OCI-LY3 (cell line): ENCODE measurements around the gene C2CD4B.

Experiments used
- H2AFZ ChIP-seq: fragments of 200-600, 300-600 bp; shearing (Covaris generic); 2 replicates; pipeline ENCODE4 v1.6.0; 2014; ENCODE audit warnings: antibody characterized with exemption, low read depth, low read length
- H3K27ac ChIP-seq: fragments of 200-600, 300-600 bp; sonication (generic); 2 replicates; pipeline ENCODE4 v1.5.1; 2014; ENCODE audit warnings: mild to moderate bottlenecking, low read length, moderate library complexity, mixed read lengths
- H3K27me3 ChIP-seq: fragments of 200-600, 300-600 bp; sonication (generic); 2 replicates; pipeline ENCODE4 v1.6.1; 2014; ENCODE audit warnings: low read depth, low read length, mixed read lengths
- H3K36me3 ChIP-seq: fragments of 200-600, 300-600 bp; sonication (generic); replicated peaks from 2 replicates; pipeline ENCODE3; 2014; ENCODE audit warnings: low read depth, low read length, mixed read lengths
- H3K4me1 ChIP-seq: fragments of 300-600, 200-600 bp; sonication (generic); 2 replicates; pipeline ENCODE4 v1.6.1; 2014; ENCODE audit warnings: low read length, mixed read lengths
- H3K4me2 ChIP-seq: fragments of 200-600, 300-600 bp; sonication (generic); 2 replicates; pipeline ENCODE4 v1.6.1; 2014; ENCODE audit warnings: low read length, mixed read lengths
- H3K4me3 ChIP-seq: fragments of 300-600, 200-600 bp; sonication (generic); 2 replicates; pipeline ENCODE4 v1.5.1; 2014; ENCODE audit warnings: antibody characterized with exemption, mild to moderate bottlenecking, low read length, moderate library complexity
- H3K79me2 ChIP-seq: fragments of 300-600, 200-600 bp; shearing (Covaris generic); 2 replicates; pipeline ENCODE4 v1.6.1; 2014; ENCODE audit warnings: mild to moderate bottlenecking, low read length, mixed read lengths
- H3K9ac ChIP-seq: fragments of 300-600, 200-600 bp; shearing (Covaris generic); 2 replicates; pipeline ENCODE4 v1.6.0; 2014; ENCODE audit warnings: mild to moderate bottlenecking, low read length, moderate library complexity
- H3K9me3 ChIP-seq: fragments of 200-600, 300-600 bp; shearing (Covaris generic); 2 replicates; pipeline ENCODE4 v1.6.1; 2014; ENCODE audit warnings: low read length, mixed read lengths; ENCODE audit not compliant: insufficient read depth
- H4K20me1 ChIP-seq: fragments of 200-600, 300-600 bp; sonication (generic); 2 replicates; pipeline ENCODE4 v1.6.1; 2016; ENCODE audit warnings: low read length, mixed read lengths; ENCODE audit not compliant: insufficient read depth
- EZH2phosphoT487 ChIP-seq: fragments of 200-600 bp; shearing (Covaris generic); IDR thresholded peaks from 2 replicates; pipeline ENCODE4 v1.6.1; 2018; ENCODE audit warnings: antibody characterized with exemption, mixed run types, low read depth
- TF ChIP-seq, protein P1 (sequence below): fragments of 200-600, 300-600 bp; sonication (generic); IDR thresholded peaks from 2 replicates; pipeline ENCODE4 v1.5.1; 2014; ENCODE audit warnings: antibody characterized with exemption, low read length, low read depth

The C2CD4B gene

DNA sequence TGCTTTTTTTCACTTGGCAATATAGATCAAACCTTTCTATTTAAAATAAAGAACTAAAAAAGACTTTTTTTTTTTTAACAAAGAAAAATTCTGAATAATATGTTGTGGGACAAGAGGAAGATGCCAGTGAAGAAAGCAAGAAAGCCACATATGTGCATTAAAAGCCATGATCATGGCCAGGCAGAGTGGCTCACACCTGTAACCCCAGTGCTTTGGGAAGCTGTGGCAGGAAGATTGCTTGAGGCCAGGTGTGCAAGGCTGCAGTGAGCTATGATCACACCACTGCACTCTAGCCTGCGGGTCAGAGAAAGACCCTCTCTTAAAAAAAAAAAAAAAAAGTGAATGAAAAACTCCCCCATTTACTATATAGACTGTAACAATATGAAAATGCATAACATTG lies 23.9 kb downstream of the C2CD4B start:
- no peak overlapping the region for H3K9ac ChIP-seq
- H3K9me3 ChIP-seq, result no peaks in the 10 kb centered on the region
- H3K36me3 ChIP-seq, result no peaks in the 10 kb centered on the region
- H3K4me2 ChIP-seq, result no peak overlapping the region
- peaks cover 3% of the 10 kb centered on the region for H3K4me1 ChIP-seq
- no peak overlapping the region for H3K27ac ChIP-seq
- no peaks in the 10 kb centered on the region for H3K27me3 ChIP-seq
- no peaks in the 10 kb centered on the region for H3K79me2 ChIP-seq
- no peak overlapping the region for H2AFZ ChIP-seq
- no peak overlapping the region for H3K4me3 ChIP-seq
- TF ChIP-seq EZH2phosphoT487, result no peak
- TF ChIP-seq, protein P1, sequence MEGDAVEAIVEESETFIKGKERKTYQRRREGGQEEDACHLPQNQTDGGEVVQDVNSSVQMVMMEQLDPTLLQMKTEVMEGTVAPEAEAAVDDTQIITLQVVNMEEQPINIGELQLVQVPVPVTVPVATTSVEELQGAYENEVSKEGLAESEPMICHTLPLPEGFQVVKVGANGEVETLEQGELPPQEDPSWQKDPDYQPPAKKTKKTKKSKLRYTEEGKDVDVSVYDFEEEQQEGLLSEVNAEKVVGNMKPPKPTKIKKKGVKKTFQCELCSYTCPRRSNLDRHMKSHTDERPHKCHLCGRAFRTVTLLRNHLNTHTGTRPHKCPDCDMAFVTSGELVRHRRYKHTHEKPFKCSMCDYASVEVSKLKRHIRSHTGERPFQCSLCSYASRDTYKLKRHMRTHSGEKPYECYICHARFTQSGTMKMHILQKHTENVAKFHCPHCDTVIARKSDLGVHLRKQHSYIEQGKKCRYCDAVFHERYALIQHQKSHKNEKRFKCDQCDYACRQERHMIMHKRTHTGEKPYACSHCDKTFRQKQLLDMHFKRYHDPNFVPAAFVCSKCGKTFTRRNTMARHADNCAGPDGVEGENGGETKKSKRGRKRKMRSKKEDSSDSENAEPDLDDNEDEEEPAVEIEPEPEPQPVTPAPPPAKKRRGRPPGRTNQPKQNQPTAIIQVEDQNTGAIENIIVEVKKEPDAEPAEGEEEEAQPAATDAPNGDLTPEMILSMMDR, result no peak
- no peaks in the 10 kb centered on the region for H4K20me1 ChIP-seq

DNA sequence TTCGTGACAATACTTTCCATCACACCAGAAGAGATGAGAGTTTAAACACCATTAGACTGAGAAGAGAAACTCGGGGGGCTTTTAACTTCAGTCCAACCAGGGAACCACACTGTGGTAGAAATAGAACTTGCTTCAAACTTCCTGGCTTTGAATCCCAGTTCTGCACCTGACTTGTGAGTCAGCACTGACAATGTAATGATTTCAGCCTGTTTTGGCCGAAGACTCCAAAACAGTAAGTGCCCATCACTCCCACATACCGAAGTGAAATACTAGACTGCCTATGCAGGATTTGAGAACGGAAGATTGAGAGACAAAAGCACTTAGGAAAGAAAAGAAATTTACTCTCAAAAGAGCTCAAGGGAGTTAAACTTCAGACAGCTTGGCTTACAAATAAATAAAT lies 27.0 kb downstream of the C2CD4B start:
- Histone ChIP-seq H4K20me1 (no peaks in the 10 kb centered on the region), H3K4me2 (no peak overlapping the region), H3K27me3 (no peaks in the 10 kb centered on the region), H3K9ac (no peak overlapping the region), H3K9me3 (no peaks in the 10 kb centered on the region), H3K4me1 (peaks cover 13% of the 10 kb centered on the region), H3K4me3 (no peak overlapping the region), H3K79me2 (no peaks in the 10 kb centered on the region), H2AFZ (no peak overlapping the region), H3K27ac (no peak overlapping the region), H3K36me3 (no peaks in the 10 kb centered on the region)
- TF ChIP-seq EZH2phosphoT487, result no peak
- TF ChIP-seq, protein P1, result no peak

DNA sequence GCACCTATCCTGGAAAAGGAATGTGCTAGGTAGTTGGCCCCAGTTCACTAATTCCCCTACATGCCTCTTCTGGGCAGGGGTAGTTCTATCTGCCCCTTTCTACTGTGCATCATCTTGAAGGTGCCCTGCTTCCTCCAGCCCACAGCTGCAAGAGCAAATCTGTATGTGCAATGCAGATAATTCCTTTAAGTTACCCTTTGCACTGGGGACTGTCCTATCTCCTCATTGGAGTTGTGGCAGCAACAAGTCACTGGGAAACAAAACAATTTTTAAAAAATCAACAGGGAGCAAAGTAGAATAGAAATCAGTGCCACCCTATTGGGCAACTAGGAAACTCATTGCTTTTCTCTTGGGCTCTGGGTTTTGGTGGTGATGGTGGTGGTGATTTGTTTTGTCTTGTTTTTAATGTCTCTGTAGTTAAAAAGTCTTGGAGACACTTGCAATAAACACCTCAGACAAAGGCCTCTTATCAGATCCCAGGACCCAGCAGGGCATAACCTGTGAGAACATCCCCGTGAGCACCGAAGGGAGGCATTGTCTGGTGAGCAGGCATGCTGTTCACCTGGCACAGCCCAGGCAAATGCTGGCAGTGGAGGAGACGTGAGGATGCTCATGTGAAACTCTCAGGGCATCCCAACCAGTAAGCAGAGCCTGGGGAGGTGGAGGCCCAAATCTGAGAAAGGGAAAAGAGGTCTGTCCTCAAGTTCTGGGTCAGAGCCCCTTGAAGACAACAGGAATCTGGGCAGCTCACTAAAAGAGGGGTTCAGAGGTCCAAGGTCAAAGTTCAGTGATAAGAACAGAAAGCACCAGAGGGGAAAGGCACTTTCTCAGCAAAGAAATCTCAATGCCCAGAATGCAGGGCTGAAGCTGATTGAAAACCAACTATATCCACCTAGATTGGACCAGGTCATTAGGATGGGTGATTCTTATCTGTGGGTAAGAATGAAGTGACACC lies 27.9 kb downstream of the C2CD4B start:
- Histone ChIP-seq H3K9me3 (no peaks in the 10 kb centered on the region), H4K20me1 (no peaks in the 10 kb centered on the region), H3K27me3 (no peaks in the 10 kb centered on the region), H2AFZ (no peak overlapping the region), H3K4me3 (no peak overlapping the region), H3K79me2 (no peaks in the 10 kb centered on the region), H3K9ac (no peak overlapping the region), H3K36me3 (no peaks in the 10 kb centered on the region), H3K4me1 (peaks cover 13% of the 10 kb centered on the region), H3K27ac (no peak overlapping the region), H3K4me2 (no peak overlapping the region)
- TF ChIP-seq, protein P1, result no peak
- no peak for TF ChIP-seq EZH2phosphoT487

DNA sequence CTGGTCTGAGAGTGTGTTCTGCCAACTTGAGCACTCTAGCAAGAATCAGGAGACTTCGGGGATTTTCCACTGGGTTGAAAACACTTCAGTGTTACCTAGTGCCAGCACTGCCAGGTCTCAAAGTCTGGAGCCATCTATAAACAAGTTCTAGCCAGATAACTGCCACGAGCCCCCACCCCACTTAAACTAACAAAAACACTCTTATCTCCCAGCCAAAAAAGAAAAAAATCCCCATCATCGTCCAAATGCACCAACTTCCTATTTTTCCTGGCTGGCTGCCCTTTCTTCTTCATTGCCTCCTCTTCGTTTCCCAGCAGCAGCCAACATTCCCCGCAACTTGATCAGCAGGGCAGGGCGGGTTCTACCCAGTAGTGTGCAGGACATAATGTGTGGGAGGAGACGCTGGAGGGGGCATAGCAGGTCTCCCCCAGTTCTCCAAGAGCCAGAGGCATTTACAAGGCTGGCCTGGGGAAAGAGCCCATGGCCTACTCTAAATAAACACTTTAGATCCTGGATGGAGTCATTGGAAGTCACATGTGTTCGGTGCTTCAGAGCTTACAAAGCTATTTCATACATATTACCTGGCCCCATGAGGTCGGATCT lies 29.5 kb downstream of the C2CD4B start:
- no peak for TF ChIP-seq EZH2phosphoT487
- TF ChIP-seq, protein P1, result no peak
- Histone ChIP-seq H3K4me2 (no peak overlapping the region), H2AFZ (no peak overlapping the region), H3K9me3 (no peaks in the 10 kb centered on the region), H3K27ac (no peak overlapping the region), H4K20me1 (no peaks in the 10 kb centered on the region), H3K27me3 (no peaks in the 10 kb centered on the region), H3K4me1 (peaks cover 13% of the 10 kb centered on the region), H3K9ac (no peak overlapping the region), H3K4me3 (no peak overlapping the region), H3K79me2 (no peaks in the 10 kb centered on the region), H3K36me3 (no peaks in the 10 kb centered on the region)
